ENCODE data around the gene CSF2RB.

The CSF2RB gene

DNA sequence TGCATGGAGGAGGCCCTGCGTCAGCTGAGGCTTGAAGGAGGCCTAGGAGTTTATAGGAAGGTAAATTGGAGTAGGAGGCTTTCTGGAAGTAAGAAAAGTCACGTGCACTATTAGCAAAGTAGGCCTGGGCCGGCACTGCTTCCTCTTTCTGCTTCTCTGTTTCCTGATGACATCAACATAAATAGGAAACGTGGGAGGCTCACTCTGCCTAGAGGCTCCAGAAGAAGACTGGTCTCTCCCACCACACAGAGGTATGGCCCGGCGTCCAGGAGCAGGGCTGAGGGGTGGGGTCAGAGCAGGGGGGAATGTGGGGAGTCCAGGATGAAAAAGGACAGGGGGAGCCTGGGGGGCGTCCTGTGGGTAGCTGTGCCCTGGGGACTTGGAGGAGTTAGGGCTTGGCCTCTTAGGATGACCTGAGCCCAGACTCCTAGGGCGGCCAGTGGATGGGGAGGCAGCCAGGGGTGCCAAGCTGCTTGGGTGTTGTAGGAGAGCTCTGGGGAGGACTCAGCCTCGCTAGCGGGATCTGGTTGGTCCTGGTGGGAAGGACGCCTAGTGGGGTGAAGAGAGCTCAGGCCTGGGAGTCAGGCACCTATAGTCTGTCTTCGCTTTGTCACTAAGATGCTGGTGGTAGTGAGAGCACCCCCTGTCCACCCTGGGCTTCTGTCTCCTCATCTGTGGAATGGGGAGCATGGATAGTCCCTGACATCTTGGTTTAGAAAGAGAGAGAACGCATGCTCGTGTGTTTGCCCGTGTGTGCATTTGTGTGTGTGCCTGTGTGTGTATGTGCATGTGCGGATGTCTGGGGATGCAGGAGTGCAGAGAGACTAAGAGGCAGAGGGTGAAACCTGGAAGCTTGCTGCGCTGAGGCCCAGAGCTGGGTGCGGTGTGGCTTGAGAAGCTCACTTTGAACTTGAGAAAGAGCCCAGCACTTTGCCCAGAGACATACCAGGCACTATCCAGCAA is at the start of gene CSF2RB:
CSF2RB (plus strand) TSS at position 202 of the 963 bp plus-strand sequence. CDS start 8,580 bp downstream, outside the sequence.
- DNase-seq, result peak in 5 of 58 donors; percentile 8 to 34 (median 11)

DNA sequence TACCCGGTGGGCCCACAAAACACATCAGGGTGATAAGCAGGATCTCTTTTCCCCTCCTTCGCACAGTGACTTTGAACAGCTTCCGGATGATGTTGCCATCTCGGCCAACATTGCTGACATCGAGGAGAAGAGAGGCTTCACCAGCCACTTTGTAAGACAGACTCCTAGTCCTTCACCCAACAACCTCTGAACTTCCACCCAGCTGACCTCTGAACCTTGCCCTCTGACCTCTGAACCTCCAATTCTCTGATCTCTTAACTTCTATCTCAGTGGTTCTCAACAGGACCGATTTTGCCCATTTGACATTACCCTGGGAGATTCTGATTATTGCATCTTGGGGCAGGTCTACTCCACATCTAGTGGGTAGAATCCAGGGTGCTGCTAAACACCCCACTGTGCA is 49.4 kb upstream of the CSF2RB start:
- no peak for DNase-seq

DNA sequence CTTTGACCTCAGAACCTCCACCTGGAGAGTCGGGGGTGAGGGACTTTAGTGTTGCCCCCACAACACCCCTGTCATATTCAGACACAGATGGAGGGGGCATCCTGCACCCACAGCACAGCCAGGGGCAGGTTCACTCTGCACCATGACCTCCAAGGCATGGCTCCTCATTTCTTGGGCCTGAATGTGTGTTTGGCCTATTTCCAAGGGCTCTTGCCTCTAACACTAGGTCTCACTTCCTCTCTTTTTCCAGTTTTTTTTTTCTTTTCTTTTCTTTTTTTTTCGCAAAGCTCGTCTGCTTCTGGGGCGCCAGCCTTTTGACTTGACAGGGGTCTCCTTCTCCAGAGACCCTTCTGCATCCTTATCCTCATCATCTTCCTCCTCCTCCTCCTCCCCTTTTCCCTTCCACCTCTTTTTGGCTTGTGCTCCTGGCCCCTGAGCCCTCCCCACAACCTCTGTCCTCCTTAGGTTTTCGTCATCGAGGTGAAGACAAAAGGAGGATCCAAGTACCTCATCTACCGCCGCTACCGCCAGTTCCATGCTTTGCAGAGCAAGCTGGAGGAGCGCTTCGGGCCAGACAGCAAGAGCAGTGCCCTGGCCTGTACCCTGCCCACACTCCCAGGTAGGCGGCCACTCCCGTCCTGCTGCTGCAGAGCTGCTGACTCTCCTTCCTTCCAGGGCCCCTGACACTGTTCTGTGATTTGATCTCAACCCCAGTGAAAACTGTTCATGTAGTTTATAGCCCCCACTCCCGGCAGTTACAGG is 48.8 kb upstream of the CSF2RB start:
- no peak for DNase-seq

GRCh38 chr22:36865346-36865745 is 48.1 kb upstream of the CSF2RB start:
- DNase-seq, result no peak

GRCh38 chr22:36867695-36868094 is 45.7 kb upstream of the CSF2RB start:
- no peak for DNase-seq

DNA sequence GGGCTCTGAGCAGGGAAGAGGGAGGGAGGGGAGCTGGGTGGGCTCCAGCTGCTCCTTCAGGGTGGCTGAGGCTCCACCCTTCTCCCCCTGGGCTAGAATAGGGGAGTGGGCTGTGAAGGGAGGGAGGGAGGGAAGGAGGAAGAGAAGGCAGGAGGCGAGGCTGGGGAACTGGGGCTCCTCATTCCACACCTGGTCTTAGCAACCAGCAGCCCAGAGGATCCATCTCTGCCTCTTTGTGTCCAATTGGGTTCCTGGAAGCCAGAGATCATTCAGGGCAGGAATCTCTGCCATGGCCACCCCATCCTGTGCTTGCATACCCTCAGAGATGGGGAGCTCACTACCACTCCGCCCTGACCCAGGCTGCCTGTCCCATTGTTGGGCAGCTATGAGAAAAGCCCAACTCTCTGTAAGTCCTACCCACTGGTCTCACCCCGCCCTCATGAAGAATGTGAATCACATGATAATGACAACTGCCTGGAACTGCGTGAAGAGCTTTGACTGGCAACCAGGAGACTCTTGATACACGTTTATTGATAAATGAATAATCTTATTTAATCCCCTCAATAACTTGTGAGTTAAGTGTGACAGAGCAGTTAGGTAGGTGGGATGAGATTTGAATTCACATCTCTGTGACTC is 44.8 kb upstream of the CSF2RB start:
- DNase-seq, result no peak

- DNase-seq, result no peak
These were observed 43.2 kb upstream of the CSF2RB start for GRCh38 chr22:36870250-36870649.

- DNase-seq, result no peak
These were observed 41.8 kb upstream of the CSF2RB start for GRCh38 chr22:36871669-36872081.

DNA sequence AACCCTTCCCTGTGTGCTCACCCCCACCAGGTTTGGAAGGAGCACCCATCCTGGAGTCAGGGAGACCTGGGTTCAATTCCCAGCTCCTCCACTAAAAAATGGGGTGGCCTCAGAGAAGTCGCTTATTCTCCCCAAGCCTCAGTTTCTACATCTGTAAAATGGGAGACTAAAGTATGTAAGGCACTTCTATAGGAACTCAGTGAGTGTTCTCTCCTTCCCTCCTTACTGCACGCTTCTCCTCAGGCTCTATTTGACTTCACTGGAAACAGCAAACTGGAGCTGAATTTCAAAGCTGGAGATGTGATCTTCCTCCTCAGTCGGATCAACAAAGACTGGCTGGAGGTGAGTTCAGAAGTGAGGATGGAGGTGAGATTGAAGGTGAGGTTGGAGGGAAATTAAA is 41.3 kb upstream of the CSF2RB start:
- DNase-seq, result no peak

DNA sequence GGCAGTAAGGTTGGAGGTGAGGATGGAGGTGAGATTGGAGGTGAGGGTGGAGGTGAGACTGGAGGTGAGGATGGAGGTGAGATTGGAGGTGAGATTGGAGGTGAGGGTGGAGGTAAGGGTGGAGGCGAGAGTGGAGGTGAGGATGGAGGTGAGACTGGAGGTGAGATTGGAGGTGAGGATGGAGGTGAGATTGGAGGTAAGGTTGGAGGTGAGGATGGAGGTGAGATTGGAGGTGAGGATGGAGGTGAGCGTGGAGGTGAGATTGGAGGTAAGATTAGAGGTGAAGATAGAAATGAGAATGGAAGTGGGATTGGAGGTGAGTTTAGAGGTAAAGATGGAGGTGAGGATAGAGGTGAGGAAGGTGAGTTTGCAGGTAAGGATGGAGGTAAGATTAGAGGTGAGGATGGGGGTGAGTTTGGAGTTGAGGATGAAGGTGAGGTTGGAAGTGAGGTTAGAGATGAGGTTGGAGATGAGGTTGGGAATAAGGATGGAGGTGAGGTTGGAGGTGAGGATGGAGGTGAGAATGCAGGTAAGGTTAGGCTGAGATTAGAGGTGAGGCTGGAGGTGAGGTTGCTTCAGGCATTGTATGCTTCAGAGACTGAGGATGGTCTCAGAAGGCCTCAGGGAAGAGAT is 40.4 kb upstream of the CSF2RB start:
- no peak for DNase-seq

DNA sequence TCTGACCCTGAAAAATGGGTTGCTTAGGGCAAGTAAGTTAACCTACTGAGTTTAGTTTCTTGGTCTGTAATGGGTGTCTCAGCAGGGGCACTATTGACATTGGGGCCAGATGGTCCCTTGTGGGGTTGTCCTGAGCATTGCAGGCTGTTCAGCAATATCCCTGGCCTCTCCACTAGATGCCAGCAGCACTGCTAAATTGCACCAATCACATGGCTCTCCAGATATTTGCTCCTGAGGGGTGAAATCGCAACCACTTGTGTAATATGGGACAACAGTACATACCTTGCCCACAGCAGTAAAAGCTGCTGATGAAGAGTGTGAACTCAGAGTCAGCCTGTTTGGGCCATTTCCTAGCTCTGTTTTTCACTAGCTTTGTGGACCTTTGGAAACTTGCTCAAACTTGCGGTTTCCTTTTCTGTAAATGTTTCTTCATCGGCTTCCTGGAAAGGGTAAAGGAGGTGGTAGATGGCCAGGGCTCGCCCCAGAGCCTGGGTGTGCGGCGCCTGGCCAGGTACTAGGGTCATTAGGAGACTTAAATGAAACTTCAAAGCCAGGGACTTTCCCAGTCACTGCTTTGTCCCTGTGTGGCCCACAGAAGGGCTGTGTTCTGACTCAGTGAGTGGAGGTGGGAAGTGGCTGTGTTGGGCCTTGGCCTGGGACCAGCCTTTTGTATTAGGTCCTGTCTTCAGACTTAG is 39.7 kb upstream of the CSF2RB start:
- DNase-seq, result peak in 14 of 58 donors; percentile 3 to 41 (median 8)

DNA sequence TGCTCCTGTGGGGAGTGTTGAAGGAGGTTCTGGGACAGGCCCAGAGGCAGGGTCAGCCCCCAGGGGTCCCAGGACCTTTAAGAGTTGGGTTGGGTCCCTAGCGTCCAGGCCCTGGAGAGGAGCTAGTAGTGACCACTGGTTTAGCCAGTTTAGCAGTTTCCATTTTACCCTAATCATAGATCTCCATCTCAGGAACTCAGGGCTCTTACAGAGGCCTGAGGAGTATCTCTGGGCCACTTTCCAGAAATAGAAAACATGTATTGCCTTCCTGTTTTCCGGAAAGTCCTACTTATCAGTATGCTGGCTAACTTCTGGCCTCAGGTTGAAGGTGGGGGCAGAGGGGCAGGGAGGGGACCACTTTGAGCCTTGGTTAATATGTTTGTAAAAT is 39.1 kb upstream of the CSF2RB start:
- no peak for DNase-seq

DNA sequence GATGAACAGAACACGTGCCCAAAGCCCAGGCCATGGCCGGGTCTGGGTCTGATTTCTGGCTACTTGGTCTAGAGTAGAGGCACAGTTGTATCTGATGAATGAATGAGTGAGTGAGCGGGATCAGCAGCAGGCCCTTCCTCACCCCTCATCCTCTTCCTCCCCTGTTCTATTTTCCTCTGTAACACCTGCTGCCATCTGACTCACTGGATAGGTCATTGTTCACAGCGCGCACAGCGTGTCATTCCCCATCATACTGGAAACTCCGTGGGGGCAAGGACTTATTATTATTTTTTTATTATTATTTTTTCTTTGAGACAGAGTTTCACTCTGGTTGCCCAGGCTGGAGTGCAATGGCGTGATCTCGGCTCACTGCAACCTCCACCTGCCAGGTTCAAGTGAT is 38.7 kb upstream of the CSF2RB start:
- no peak for DNase-seq

GRCh38 chr22:36875741-36876140 is 37.7 kb upstream of the CSF2RB start:
- DNase-seq, result no peak

- no peak for DNase-seq
These were observed 33.7 kb upstream of the CSF2RB start for GRCh38 chr22:36879775-36880174.

DNA sequence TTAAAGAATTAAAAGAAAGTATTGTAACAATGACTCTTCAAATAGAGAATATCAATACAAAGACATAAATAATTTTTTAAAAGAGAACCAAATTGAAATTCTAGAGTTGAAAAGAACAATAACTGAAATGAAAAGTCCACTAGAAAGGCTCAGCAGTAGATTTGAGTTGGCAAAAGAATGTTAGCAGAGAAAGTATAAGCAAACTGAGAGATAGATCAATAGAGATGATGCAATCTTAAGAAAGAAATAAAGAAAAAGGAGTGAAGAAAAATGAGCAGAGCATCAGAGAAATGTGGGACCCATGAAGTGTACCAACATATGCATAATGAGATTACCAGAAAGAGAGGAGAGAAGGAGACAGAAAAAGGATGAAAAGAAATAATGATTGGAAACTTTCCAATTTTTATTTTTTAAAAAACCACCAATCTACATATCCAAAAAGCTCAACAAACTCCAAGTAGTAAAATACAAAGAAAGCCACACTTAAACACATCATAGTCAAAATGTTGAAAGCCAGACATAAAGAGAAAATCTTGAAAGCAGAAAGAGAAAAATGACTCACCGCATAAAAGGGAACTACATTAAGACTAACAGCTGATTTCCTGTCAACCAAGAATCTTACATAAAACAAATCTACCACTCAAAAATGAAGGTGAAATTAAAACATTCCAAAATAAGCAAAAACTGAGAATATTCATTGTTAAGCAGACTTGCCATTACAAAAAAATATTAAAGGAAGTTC is 31.8 kb upstream of the CSF2RB start:
- DNase-seq, result no peak

GRCh38 chr22:36884349-36885158 is 28.9 kb upstream of the CSF2RB start:
- DNase-seq, result no peak

DNA sequence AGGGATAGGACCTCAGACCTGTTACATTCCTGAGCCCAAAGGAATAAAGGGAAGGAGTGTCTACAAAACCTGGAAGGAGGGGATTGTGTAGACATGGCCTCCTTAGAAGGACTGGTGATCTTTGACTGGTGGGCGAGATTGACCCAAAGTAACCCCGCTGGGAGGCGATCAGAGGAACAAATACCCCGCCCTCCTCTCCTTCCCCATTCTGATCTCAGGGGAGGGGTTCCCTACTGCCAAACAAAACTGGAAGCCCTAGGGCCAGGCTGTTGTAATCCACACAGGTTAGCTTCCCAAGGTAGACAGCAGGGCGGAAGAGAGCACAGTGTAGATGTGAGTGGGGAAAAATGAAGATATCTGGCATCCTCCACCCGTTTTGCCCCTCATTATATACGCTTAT is 28.0 kb upstream of the CSF2RB start:
- no peak for DNase-seq

DNA sequence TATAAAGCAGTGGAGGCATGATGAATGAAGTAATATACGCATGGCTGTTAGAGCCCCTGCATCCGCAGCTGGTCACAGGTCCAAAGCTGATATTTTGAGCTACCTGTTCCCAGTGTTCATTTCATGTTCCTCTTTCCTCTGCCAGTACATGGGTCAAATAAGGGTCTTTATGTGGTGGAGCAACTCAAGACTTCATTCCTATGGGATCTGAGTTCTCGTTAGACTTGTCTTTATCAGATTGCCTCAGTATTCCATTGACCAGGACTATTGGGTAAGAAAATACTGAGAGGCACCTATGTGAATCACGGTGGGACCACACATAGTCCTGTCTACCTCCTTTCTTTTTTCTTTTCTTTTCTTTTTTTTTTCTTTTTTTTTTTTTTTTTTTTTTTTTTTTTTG is 27.4 kb upstream of the CSF2RB start:
- DNase-seq, result no peak

All from anterior cingulate cortex (tissue), 58 donors.